HepG2 (cell line): Measurements from ENCODE around the gene VTN. TPM values are rescaled to one million over a fixed set of nuclear protein-coding genes. Genes with fewer than 3 reads are reported as not detected.
A peak's percentile ranks its signal among the peaks of the same experiment; 100 is the strongest.

ENCODE experiments used
- ARID3A ChIP-seq: IDR thresholded peaks from 2 replicates; pipeline ENCODE4 v1.6.1; 2012; ENCODE audit warnings: low read depth, low read length, improper control_type of control experiment
- ATF7 ChIP-seq, 2 experiments: fragments of 450-650 bp in 1 of 2; sonication (generic) in 1 of 2; formaldehyde crosslinking in 1 of 2; IDR thresholded peaks; 2 replicates each; pipeline versions ENCODE4 v1.4.0 to v1.6.1; 2016 to 2020; ENCODE audit warnings: antibody characterized with exemption in 1 of 2, mild to moderate bottlenecking in 1 of 2, missing genetic modification reagents in 1 of 2
- DMAP1 ChIP-seq: IDR thresholded peaks from 2 replicates; pipeline ENCODE4 v1.6.1; 2016
- FOXA1 ChIP-seq, 2 experiments: fragments of 450-650 bp in 1 of 2; sonication (generic) in 1 of 2; formaldehyde crosslinking in 1 of 2; IDR thresholded peaks; 2 replicates each; pipeline versions ENCODE4 v1.4.0 to v1.6.1; 2016 to 2020; ENCODE audit warnings: missing genetic modification reagents in 1 of 2
- HMGXB3 ChIP-seq: sonication (generic); formaldehyde crosslinking; IDR thresholded peaks from 2 replicates; pipeline ENCODE4 v1.4.0; 2020; ENCODE audit warnings: missing genetic modification reagents, borderline replicate concordance
- HNF4A ChIP-seq: sonication (generic); formaldehyde crosslinking; IDR thresholded peaks from 2 replicates; pipeline ENCODE4 v1.4.0; 2020; ENCODE audit warnings: missing genetic modification reagents
- HOXA3 ChIP-seq: sonication (generic); formaldehyde crosslinking; IDR thresholded peaks from 2 replicates; pipeline ENCODE4 v1.5.0; 2020; ENCODE audit warnings: missing genetic modification reagents
- MIER3 ChIP-seq: IDR thresholded peaks from 2 replicates; pipeline ENCODE4 v1.6.1; 2016; ENCODE audit warnings: missing compliant biosample characterization, borderline replicate concordance
- PHF21A ChIP-seq: sonication (generic); formaldehyde crosslinking; IDR thresholded peaks from 2 replicates; pipeline ENCODE4 v1.5.0; 2020; ENCODE audit warnings: mild to moderate bottlenecking, missing genetic modification reagents
- ZBED4 ChIP-seq: sonication (generic); formaldehyde crosslinking; IDR thresholded peaks from 2 replicates; pipeline ENCODE4 v1.4.0; 2020; ENCODE audit warnings: missing genetic modification reagents, borderline replicate concordance
- ZFP91 ChIP-seq: sonication (generic); formaldehyde crosslinking; IDR thresholded peaks from 2 replicates; pipeline ENCODE4 v1.9.0; 2022; ENCODE audit warnings: missing genetic modification reagents, mild to moderate bottlenecking, borderline replicate concordance
- ZNF225 ChIP-seq: sonication (generic); formaldehyde crosslinking; IDR thresholded peaks from 2 replicates; pipeline ENCODE4 v1.4.0; 2020; ENCODE audit warnings: mild to moderate bottlenecking, missing genetic modification reagents
- ZNF598 ChIP-seq: sonication (generic); formaldehyde crosslinking; IDR thresholded peaks from 2 replicates; pipeline ENCODE4 v1.5.1; 2020; ENCODE audit warnings: mild to moderate bottlenecking, missing genetic modification reagents, borderline replicate concordance
- ZNF772 ChIP-seq: sonication (generic); formaldehyde crosslinking; IDR thresholded peaks from 2 replicates; pipeline ENCODE4 v1.5.0; 2020; ENCODE audit warnings: mild to moderate bottlenecking, missing genetic modification reagents
- polyA plus RNA-seq, 8 experiments: library from polyadenylated mRNA; depleted of rRNA in 3 of 8; stranded (reverse) in 7 of 8; unstranded in 1 of 8; fragments of >200 nt; fragmentation: Illumina TruSeq in 4 of 8; extraction: Trizol in 4 of 8; gene quantifications; 2 replicates each; pipeline versions ENCODE4 v1.2.1 to v1.2.3, GENCODE V29; 2011 to 2016; ENCODE audit warnings: low read depth in 4 of 8, missing spikeins in 1 of 8, mixed read lengths in 1 of 8; ENCODE audit not compliant: insufficient read depth in 1 of 8
- total RNA-seq, 5 experiments: library from RNA; depleted of rRNA; stranded (reverse); fragments of >200 nt; fragmentation: Illumina TruSeq; extraction: Trizol; gene quantifications; 2 replicates each; pipeline ENCODE4 v1.2.3, GENCODE V29; 2016; ENCODE audit warnings: low read depth in 1 of 5
- TF ChIP-seq, protein P1 (sequence below): IDR thresholded peaks from 2 replicates; pipeline ENCODE4 v1.6.1; 2016; ENCODE audit warnings: low read depth, borderline replicate concordance

Gene VTN
- total and polyA plus RNA-seq, 2 of the 13 experiments (the other 11 are each of a cell fraction or from before 2014, with no cell fraction given): 108 to 131 TPM

DNA sequence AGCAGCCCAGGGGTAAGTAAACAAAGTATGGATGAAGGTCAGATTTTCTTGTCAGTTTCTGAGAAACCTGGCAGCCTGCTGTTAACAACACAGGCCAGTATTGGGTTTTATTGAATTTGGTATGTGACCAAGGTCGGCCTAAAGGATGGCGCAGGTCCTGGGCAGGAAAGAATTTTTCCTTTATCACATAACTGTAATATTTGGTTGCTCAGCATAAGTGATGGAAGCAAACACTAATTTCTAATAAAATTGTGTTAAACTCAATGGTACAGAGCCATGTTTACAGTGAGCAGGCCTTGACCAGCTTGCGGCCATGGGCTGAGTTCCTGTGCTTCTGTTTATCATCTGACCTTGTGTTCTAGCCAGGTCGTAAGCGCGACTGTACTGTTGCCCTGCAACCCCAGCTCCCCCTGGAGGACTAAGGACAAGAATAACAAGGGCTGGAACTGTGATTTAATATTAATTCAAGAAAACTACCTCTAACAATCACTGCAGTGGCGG is 23.3 kb downstream of the VTN start (continued):
- TF ChIP-seq FOXA1 (IDR thresholded peaks at IDR 0.05): no peak
- TF ChIP-seq FOXA1 (CRISPR knock-in tag; IDR thresholded peaks at IDR 0.05): peak; percentile 77
- TF ChIP-seq ZFP91 (CRISPR knock-in tag): 0 out of 2 replicates have a peak, but pooled peaks have one; percentile 9
- TF ChIP-seq HOXA3 (CRISPR knock-in tag): peak; percentile 62; the same call in 1 of the 2 replicates
- peak; percentile 39; the same call in 1 of the 2 replicates for TF ChIP-seq HNF4A
- peak; percentile 69 for TF ChIP-seq ARID3A
- TF ChIP-seq ZNF598 (CRISPR knock-in tag): no peak
- TF ChIP-seq ZNF772: no peak; the same call in 1 of the 2 replicates
- peak; percentile 51; the same call in 1 of the 2 replicates for TF ChIP-seq PHF21A
- peak; percentile 54; the same call in 1 of the 2 replicates for TF ChIP-seq HMGXB3
- peak; percentile 46; the same call in 1 of the 2 replicates for TF ChIP-seq ZBED4 (CRISPR knock-in tag)
- 0 out of 2 replicates have a peak, but pooled peaks have one; percentile 21 for TF ChIP-seq DMAP1 (CRISPR knock-in tag)
- TF ChIP-seq, protein P1, sequence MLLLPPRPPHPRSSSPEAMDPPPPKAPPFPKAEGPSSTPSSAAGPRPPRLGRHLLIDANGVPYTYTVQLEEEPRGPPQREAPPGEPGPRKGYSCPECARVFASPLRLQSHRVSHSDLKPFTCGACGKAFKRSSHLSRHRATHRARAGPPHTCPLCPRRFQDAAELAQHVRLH: 0 out of 2 replicates have a peak, but pooled peaks have one; percentile 11
- no peak for TF ChIP-seq ZNF225 (CRISPR knock-in tag)
- 0 out of 2 replicates have a peak, but pooled peaks have one; percentile 35 for TF ChIP-seq MIER3 (CRISPR knock-in tag)
- no peak for TF ChIP-seq ATF7 (IDR thresholded peaks at IDR 0.05)
- TF ChIP-seq ATF7 (CRISPR knock-in tag; IDR thresholded peaks at IDR 0.05): no peak
